ENCODE results near the gene TSC22D3.

- TF ChIP-seq ZFP3 (CRISPR knock-in tag; IDR thresholded peaks at IDR 0.05) (no peak), CREB5 (CRISPR knock-in tag; IDR thresholded peaks at IDR 0.05; ENCODE audit: low read depth) (no peak), BACH2 (CRISPR knock-in tag; IDR thresholded peaks at IDR 0.05; ENCODE audit: borderline replicate concordance) (no peak), ZC3H10 (CRISPR knock-in tag; IDR thresholded peaks at IDR 0.05) (no peak), TCF4 (CRISPR knock-in tag; IDR thresholded peaks at IDR 0.05; ENCODE audit: borderline replicate concordance) (no peak)
Measured at GRCh38 chrX:107823456-107823855, 47.9 kb upstream of the TSC22D3 start.
